NCI-H226 (cell line): ENCODE data around the gene TIMM10B.
"Not testable (repeated sequence)": the region's sequence is repeated elsewhere in the genome, so short reads cannot be mapped to it uniquely, and the experiment has no call there.

ENCODE experiments used
- DNase-seq: peaks from one replicate; pipeline ENCODE4 v3.0.0-alpha.2; 2015

TIMM10B gene

GRCh38 chr11:6520265-6520664, 39.0 kb downstream of the TIMM10B start:
- no peak for DNase-seq

- not testable (repeated sequence) for DNase-seq
Observed at GRCh38 chr11:6521946-6522345, 40.6 kb downstream of the TIMM10B start.

DNA sequence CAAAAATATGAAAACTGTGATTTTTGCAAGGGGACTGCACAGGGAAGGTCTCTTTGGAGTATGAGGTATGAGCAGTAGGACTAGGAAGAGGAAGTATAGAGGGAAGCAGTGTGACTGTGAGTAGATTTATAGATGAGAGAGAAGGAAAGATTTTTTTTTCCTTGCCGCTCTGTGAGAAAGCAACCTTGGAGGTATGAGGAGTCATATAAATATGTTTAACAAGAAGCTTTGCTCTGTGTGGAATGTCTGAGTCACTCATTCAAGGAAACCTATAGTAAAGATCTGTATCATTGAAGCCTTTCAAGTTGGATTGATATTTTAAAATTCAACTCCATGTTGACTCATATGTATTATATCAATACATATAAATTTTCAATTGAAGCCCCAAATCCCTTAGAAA, 42.0 kb downstream of the TIMM10B start:
- peak; percentile 37 for DNase-seq

DNA sequence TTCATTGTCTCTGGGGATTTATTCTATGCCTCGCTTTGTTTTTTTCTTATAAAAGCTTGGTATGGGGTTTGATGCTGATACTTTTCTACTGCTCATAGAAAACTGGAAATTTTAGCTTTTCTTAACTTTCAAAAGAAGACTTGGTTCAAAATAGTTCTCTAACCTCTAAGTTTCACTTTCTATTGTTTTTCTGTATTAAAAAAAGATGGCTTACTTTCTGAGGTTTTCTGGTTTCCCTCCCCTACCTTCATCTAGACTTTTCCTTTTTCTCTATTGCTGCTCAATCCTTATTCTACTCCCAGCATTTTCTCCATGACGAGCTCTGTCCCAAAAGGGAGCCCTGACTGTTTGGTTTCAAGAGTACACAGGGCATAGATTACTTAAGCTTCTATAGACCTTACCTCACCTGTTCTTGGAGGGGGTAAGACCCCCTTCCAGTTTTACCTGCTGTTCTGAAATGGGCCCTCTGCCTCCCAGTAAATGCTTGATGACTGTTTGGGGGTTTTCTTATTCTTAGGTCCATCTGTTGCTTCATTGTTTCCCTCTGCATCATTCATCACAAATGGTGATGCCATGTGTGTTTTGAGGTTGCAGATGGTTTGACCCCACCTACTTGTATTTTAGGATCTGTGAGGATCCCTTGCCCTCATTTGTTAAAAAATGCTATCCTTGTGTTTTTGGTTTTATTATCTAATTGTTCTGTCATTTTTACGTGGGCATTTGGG, 45.3 kb downstream of the TIMM10B start:
- DNase-seq = no peak

DNA sequence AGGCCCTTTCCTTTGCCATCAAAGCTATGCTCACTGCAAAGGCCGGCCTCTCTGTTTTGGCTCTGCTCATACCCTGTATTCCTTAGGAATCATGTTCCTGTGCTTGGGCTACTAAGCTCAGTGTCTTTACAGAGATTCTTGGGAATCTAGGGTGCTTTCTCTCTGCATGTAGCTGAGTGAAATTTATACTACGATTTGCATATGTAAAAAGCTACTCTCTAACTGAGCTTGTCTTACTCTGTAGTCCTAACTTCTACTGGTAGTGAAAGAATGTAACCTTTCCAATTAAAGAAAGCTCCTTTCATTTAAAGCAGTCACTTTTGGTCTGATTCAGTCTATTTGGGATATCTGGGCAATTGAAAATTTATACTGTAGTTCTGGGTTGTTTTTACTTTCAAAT, 48.0 kb downstream of the TIMM10B start:
- no peak for DNase-seq

DNA sequence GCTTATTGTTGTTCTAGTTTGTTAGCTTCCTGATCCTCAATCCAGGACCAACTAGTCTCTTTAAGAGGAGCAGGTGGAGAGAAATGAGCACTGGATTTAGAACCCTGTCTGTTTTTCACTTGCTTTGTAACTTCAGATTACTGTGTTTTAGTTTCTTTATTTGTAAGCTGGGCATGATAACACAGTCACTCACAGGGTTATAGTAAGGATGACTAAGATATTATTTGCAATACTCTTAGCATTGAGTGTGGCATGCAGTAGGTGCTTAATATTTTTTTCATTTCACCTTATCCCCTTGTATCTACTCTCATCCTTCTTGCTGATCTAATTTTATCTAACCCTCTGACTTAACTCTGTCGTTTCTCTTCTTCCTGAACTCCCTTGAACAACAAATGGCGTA, 49.5 kb downstream of the TIMM10B start:
- no peak for DNase-seq

- no peak for DNase-seq
Observed at GRCh38 chr11:6531267-6531752, 50.0 kb downstream of the TIMM10B start.
